Measurements from ENCODE around the gene TMC2.

DNA sequence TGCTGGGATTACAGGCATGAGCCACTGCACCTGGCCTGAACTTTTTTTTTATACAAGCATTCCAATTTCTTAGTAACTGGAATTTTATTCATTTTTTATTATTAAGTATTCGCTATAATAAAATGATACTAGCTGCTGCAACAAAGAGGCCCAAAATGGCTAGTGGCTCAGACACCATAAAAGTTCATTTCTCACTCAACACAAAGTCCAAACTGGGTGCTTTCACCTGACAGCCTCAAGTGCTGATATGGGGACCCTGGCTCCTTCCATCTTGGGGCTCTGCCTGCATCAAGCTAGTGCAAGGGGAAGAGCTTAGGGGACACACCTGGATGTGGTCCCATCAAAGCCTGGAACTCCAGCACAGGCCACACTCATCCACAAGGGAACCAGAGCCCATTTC is 103.9 kb downstream of the TMC2 start:
- TF ChIP-seq, protein P1, sequence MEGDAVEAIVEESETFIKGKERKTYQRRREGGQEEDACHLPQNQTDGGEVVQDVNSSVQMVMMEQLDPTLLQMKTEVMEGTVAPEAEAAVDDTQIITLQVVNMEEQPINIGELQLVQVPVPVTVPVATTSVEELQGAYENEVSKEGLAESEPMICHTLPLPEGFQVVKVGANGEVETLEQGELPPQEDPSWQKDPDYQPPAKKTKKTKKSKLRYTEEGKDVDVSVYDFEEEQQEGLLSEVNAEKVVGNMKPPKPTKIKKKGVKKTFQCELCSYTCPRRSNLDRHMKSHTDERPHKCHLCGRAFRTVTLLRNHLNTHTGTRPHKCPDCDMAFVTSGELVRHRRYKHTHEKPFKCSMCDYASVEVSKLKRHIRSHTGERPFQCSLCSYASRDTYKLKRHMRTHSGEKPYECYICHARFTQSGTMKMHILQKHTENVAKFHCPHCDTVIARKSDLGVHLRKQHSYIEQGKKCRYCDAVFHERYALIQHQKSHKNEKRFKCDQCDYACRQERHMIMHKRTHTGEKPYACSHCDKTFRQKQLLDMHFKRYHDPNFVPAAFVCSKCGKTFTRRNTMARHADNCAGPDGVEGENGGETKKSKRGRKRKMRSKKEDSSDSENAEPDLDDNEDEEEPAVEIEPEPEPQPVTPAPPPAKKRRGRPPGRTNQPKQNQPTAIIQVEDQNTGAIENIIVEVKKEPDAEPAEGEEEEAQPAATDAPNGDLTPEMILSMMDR (IDR thresholded peaks at IDR 0.05), result no peak
- no peak for TF ChIP-seq POLR2AphosphoS5 (IDR thresholded peaks at IDR 0.05; ENCODE audit: low read depth, low read length)
- no peak for TF ChIP-seq TCF7L2 (IDR thresholded peaks at IDR 0.05; ENCODE audit: low read depth, low read length)
- TF ChIP-seq, protein P2, sequence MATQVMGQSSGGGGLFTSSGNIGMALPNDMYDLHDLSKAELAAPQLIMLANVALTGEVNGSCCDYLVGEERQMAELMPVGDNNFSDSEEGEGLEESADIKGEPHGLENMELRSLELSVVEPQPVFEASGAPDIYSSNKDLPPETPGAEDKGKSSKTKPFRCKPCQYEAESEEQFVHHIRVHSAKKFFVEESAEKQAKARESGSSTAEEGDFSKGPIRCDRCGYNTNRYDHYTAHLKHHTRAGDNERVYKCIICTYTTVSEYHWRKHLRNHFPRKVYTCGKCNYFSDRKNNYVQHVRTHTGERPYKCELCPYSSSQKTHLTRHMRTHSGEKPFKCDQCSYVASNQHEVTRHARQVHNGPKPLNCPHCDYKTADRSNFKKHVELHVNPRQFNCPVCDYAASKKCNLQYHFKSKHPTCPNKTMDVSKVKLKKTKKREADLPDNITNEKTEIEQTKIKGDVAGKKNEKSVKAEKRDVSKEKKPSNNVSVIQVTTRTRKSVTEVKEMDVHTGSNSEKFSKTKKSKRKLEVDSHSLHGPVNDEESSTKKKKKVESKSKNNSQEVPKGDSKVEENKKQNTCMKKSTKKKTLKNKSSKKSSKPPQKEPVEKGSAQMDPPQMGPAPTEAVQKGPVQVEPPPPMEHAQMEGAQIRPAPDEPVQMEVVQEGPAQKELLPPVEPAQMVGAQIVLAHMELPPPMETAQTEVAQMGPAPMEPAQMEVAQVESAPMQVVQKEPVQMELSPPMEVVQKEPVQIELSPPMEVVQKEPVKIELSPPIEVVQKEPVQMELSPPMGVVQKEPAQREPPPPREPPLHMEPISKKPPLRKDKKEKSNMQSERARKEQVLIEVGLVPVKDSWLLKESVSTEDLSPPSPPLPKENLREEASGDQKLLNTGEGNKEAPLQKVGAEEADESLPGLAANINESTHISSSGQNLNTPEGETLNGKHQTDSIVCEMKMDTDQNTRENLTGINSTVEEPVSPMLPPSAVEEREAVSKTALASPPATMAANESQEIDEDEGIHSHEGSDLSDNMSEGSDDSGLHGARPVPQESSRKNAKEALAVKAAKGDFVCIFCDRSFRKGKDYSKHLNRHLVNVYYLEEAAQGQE (IDR thresholded peaks at IDR 0.05; ENCODE audit: insufficient read depth in 1 of 2, low read depth in 2 of 2, low read length in 1 of 2), result no peak
